GM18502 (cell line): ENCODE data around the gene MYO5A.

ENCODE experiments used
- ATAC-seq: cut with Tn5 transposase; IDR thresholded peaks from one replicate; pipeline ENCODE4 v1.9.1; 2021; ENCODE audit warnings: mild to moderate bottlenecking; ENCODE audit not compliant: unreplicated experiment, poor library complexity

Gene MYO5A

DNA sequence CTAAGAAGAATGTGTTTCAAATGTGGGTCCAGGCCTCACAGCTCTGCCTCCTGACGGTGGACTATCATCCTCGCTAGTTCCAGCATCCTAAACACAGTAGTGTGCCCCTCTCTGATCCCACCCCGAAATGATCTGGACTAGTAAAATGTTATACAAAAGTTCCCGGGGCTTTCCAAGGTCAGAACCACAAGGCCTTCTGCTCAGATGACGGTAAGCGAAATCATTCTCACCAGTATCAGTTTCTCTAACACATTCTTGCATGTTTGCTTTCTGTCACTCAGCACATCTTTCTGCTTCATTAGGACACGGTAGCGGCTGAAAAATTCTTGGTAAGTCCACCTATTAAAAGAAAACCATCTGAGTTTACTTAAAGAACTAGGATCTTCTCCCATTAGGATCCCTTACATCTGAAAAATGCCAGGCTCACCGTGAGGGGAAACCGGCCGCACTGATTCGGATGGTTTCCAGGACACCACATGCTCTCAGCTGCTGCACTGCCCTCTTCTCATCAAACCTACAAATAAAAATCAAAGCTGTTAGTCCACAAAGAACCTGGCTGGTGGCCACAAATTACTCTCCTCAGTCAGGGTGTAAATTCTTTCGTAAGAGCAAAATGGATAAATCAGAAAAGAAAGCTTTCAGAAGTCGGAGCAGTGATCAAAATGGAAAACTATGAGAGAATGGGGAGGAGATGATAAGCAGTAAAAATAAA is 149.1 kb downstream of the MYO5A start:
- peak; percentile 70 for ATAC-seq

DNA sequence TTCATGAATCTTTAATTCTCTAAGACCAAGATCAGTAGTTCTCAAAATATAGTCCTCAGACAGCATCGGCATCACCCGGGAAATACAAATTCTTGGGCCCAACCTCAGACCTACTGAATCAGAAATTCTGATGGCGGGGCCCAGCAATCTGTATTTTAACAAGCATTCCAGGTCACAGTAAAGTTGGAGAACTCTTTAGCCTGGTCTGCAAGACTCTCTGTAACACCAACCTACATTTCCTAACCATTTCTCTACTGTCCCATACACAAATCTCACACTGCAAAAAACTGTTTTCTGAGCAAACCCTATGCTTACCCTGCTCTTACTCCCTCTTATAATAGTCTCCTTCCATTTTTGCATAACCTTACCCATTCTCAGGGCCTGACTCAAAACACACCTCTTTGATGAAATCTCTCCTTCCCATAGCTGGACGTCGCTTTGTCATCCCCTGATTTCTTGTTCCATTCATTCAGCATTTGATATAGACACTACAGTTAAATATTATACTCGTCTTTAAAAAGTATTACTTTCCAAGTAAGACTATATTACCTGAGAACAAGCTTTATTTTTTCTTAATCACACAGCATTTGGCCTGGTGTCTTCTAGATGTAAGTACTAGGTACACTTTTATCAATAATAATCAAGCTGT is 149.8 kb downstream of the MYO5A start:
- ATAC-seq: peak; percentile 67

DNA sequence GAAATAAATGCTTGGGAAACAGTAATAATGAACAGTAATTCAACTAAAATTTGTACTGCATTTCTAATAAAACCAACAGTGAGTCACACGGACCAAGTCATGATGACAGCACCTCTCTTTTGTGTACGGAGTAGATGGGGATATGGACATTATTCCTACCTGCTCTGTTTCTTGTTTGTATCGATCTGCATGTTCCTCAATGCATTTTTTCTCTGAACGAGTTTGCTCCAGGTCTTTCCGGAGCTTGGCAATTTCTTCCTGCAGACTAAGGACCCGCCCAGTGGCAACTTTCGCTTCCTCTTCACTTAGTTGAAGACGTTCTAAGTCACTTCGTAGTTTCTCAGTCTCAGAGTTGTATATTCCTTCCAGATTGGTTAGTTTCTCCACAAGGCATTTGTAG is 158.7 kb downstream of the MYO5A start:
- peak; percentile 76 for ATAC-seq

DNA sequence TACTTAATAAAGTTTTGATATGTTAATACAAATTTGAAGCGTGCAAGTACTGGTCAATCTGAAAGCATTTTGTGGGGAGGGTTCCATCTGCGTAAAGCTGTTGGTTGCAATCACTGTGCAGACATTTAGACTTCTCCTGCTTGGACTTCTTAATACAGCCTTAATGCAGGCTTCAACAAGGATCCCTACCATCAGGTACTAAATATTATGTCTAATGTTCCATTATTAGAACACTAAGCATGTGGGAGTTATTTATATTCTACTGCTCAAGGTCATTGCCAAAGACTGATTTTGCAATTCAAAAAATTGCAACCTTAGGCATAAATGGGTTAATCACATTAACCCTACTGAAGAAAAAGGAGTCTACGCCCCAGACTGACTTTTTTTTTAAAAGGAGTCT is 159.2 kb downstream of the MYO5A start:
- ATAC-seq: no peak

DNA sequence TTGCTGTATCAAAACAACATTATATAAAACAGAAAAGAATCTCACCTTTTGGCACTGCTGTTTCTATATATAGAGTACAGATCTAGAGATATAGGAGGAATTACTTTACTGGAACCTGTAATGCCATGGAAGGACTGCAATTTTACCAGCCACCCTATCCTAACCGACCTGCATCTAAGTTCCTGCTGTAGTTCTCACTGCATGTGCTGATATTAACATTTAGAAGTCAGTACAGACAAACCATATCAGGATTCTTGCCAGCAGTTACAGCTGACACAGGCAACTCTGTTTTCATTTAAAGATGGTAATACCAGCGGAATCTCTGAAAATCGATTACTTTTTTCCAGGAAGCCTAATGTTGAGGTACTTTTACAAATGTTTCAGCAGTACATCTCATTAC is 159.7 kb downstream of the MYO5A start:
- ATAC-seq: no peak

DNA sequence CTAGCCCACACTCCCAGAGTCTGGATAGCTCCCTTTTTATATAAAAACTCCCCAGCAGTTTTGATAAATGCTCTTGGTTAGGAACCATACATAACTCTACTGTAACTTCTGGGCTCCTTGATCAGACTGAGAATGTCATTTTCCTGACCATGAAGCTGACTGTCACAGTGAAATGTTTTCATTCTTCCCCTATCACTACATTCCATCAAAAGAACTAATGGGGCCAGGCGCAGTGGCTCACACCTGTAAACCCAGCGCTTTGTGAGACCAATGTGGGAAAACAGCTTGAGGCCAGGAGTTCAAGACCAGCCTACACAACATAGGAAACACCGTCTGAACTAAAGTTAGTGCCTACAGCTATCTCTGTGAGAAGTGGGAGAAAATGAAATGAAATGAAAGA is 160.3 kb downstream of the MYO5A start:
- no peak for ATAC-seq

DNA sequence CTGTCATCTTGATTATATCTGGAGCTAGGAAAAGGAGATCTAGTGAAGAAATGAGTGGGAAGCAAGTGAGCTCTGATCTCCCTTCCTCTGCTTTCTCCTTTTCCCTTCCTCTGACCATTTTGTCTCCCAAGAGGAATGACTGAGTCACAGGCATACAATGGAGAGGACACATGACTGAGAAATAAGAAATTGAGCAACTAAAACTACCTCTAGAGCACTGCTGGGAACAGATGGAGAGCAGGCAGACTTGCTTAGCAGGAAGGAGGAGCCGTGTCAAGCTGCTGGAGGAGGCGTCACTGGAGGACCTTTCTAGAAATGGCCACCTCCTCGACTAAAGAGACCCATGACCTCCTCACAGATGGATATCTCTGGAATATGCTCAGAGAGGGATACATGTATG is 166.2 kb downstream of the MYO5A start:
- ATAC-seq: no peak

DNA sequence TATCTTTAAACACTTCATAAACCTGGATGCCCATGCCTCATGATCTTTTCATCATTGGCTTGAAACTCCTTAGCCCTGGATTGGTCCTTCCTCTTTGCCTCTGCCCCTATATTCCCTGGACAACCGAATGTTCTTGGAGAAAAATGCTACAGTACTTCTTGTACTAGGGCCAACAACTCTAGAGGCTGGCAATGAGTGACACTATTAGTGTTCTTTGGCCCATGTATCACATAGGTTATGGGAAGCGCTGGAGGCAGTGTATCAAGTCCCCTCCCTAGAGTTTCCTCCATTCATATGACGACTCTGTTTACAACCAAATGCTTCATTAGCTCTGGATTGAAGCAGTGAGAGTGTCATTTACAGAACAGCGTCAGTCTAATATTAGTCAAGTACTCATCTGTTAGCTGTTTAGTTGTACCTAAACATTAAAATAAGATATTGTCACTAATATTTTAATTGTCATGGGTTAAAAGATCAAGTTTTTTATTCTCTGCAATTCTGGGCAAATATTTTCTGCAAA is 166.6 kb downstream of the MYO5A start:
- ATAC-seq: no peak

DNA sequence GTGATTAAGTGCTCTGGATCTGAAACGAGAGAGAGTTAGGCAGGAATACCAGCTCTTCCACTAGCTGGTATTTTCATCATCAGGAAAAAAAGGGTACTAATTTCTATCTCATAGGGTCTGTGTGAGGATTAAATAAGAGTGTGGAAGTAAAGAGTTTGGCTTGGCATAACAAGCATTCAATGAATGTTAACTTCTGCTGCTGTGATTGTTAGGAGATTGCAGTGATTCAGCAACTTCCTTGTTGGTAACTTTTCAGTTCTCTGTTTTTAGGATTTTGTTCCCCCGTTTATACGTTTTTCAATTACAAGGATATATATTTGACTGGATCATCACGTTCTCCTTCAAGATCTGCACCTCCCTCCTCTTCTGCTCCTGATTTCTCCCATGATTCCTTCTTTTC is 167.2 kb downstream of the MYO5A start:
- ATAC-seq: no peak

DNA sequence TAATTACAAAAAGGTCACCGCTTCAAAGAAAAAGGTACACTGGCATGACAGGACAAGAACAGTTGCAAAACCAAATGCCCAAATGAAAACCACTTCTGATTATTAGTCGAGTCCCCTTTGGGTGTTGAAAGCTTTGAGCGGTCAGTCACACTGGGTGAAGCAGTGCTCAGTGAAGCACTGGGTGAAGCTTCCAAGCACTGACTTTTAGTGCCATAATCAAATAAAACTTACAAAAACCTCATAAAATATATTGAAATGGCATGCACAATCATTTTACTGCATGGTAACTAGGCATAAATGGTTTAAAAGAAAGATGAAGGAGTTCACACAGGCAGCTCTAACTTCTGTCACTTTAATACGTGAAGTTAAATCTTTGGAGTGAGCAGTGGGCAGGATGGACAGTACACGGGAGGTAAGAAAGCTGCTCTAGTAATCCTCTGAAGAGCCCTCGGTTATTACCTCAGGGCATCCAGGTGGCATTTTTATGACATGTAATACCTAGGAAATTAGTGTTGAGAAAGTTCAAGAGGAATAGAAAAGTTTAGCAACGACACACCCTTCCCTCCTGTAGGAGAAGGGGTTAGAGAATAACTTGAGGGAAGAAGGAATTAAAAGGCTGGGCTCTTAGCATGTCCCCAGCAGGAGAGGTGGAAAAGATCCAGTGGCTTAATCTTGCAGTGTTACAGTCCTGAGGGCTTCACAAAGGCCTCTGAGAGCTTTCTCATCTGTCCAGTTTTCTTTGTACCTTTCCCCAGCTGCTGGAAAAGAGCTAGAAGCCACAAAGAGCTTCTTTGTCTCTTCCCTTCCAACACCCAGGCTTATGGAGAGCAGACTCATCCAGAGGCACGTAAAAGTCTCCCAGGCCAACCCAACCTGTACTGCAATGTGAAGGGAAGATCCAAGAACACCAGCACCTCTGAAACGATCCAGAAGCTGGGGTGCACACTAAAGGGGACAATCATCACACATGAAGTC is 168.2 kb downstream of the MYO5A start:
- no peak for ATAC-seq

DNA sequence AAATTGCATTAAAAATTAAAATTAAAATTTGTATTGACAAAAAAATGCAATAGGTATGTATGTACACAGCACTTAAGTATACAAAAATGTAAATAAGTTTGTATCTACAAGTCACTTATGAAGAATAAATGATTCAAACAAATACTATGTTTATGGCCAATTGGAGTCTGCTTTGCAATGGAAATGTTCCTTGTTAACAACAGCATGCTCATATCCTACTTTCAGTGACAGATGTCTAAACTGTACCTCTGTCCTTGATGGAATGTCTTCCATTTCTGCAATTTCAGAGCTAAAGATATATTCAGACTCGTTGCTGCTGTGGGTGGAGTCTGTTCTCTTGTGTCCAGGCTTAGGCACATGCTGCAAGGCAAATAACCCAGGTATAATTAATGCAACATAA is 169.0 kb downstream of the MYO5A start:
- ATAC-seq: no peak

DNA sequence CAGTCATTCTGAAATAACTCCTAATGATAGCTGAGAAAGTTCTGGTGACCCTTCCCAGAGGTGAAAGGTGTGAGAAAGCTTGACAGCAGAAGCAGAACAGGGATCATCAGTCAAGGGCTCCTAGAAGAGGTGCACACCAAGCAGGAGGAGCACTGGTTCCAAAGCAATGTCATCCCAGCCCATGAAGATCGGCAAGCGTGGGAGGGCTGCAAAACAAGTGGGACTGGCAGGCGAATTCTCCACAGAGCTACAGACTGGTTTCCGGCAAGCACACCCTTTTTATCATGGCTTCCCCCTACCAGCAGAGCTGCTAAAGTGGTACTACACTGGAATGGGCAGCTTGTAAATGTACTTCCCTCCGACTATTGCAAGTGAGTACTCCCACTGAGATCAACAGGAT is 170.7 kb downstream of the MYO5A start:
- ATAC-seq: no peak

DNA sequence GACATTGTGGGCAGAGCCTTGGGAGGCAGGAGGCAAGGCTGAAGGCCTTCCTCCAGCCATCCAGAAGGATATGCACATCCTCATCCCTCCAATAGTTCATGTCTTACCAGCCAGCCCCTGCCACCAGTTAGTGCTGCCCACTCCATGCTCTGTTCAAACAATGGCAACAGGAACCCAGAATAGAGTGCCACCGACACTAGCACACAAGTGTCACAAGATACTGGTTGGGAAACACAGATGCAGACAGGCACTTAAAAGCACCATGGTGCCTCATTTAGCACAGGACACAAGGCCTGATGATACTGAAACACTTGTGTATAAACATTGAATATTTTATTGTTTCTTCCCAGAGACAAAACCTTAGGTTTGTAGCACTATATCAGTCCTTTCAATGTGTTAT is 176.6 kb downstream of the MYO5A start:
- no peak for ATAC-seq

DNA sequence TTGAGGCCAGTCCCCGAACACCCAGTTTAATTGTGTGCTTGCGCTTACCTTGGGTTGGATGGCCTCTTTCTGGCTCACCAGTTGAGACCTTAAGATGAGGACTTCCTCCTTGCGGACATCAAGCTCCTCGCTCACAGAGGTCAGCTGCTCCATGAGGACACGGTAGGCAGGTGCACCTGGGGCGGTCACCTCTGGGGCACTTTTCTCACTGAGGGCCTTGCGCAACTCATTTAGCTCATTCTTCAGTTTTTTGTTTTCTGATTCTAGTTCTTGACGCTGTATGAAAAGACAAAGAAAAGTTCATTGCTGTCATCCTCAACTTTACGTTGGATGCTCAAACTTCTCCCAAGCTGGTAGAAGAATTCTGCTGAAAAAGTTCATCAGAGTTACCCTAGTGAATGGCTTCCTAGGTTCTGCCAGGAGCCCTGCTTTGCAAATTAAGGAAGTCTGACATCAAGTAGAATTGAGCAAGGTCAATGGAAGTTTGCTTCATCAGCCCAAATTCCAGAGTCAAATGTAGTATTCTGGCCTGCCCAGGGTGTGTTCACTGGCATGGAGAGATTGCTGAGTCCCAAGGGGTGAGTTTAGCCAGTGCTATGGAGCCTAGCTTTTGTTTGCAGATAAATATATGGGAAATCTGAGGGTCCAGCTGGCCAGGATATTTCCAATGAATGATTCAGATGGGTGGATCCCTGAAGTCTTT is 177.3 kb downstream of the MYO5A start:
- ATAC-seq: no peak

DNA sequence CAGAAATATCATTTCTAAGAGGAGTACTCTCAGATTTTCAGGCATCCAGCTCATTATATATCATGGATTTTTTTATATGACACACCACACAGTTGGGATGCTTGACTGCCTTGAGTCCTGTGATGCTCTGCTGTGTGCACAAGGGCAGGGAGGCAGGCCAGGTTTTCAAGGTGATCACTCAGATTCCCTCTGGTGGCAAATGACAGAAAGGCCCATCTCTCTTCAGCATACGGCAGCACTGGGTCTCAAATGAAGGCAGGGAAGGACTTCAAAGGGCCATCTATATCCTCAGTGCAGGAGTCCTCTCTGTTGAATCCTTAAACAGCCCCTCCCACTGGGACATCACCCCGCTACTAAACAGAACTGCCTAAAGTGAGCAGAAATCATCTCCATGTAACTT is 178.3 kb downstream of the MYO5A start:
- ATAC-seq: no peak

DNA sequence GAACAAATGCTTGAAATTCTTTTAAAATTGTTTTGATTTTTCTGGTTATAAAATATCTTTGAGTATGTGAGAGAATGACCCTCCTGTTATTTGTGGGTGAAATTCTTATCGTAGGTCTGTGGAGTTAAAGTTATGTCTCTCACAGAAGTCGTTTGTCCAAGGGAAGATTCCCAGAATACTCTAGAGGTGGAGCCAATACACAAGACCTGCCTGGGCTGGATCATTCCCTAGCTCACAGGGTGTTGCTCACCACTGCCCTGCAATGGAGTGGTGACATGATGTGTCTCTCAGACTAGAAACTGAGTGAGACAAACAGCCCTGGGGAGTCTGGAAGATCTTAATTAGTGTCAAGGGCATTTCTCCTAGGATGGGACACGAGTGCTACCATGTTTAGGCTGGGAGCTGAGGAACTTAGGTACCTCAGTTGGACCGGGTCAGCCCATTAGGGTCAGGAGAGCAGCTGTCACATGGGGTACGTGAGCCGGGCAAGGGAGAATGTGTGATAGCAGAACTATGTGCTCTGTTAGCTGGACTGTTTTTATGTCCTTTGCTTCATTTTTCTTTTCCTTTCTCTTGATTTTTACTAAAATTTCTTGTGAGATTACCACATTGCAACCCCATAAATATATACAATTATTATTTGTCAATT is 179.5 kb downstream of the MYO5A start:
- ATAC-seq: no peak

DNA sequence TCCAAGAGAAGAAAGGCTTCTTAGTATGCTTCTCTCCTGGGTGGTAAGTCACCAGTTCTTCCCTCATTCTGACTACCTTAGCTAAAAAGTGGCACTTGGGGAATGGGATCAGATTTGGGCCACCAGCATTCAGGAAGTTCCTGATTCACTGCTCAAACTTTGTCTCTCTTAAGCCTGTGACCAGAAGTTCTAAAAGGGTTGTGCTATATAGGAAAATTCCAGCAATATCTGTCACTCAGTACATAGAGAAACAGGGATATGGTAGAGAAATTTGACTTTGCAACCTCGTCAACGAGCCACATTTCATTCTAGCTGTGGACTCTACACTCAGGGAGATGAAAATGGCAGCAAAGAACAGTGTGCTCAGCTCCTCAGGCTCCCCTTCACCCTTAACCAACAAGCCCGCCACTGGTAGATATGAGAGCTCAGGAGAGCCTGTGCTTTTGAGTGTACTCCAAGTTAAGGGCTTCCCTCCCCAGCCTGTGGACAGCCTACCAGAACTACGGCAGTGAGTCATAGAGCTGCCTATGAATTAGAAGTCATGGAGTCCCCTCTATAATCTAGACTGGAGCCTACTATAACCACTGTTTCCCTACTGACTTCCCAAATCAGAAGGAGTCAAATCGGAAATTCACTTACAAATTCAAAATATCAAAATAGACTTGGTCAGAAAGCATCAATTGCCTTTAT is 180.5 kb downstream of the MYO5A start:
- ATAC-seq: no peak

DNA sequence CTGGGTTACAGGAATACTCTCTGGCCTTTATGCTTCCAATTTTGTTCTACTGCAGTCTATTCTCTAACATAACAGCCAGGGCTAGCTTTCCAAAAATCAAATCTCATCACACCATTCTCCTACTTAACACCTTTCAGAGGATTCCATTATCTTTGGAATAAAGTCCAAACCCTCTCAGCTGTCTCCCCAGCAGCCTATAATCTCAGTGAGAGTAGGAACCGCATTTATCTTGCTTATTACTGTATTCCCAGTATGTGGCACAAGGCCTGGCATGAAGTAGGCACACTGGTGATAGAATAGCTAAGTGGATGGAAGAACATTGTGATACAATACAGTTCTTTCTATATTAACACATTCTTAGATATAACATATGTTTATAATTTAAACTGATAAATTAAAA is 184.1 kb downstream of the MYO5A start:
- no peak for ATAC-seq

DNA sequence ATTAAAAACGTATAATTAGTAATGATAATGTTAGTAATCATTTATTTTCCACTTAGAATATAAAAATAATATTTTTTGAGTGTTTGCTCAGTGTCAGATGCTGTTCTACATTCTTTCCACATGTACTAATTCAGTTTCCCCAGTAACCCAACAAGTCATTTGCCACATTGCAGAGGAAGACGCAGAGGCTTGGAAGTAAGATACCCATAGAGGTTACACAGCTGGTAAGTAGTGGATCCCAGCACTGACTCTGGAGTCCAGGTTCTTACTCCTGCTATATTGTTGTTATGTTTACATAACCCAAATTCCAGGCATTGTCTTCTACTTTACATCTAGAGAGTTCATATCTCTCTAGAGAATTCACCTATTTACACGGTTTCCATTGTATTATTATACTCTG is 184.8 kb downstream of the MYO5A start:
- no peak for ATAC-seq
